ENCODE measurements around the gene MED25. TPM values are rescaled to one million over a fixed set of nuclear protein-coding genes. Genes with fewer than 3 reads are reported as not detected.

Gene MED25
- total and polyA plus RNA-seq, 5 donors from 2014 or later: 12.7 to 67.9 (median 21.6) TPM

DNA sequence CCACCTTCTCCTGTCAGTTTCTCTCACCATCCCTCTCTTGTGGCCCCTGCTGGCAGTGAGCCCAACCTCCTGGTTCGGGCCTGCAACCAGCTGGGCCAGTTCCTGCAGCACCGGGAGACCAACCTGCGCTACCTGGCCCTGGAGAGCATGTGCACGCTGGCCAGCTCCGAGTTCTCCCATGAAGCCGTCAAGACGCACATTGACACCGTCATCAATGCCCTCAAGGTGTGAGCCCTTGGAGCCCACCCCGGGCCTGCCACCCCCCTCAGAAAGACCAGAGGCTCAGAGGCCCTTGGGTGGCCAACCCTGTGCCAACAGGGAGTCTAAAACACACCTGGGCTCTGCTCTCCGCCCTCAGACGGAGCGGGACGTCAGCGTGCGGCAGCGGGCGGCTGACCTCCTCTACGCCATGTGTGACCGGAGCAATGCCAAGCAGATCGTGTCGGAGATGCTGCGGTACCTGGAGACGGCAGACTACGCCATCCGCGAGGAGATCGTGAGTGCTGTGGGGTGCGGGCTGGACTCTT lies 18.8 kb upstream of the MED25 start:
- H3K9me3 ChIP-seq (ENCODE audit: control insufficient read depth in 2 of 2, low read length in 2 of 2): no peaks in the 10 kb centered on the region
- no peaks in the 10 kb centered on the region for H3K27me3 ChIP-seq (ENCODE audit: control insufficient read depth, insufficient read depth, low read length)
- H3K36me3 ChIP-seq (ENCODE audit: control insufficient read depth, insufficient read depth, low read length): peaks cover 65% of the 10 kb centered on the region
- no peak overlapping the region for H3K4me3 ChIP-seq (ENCODE audit: low read depth, low read length)
- Mint-ChIP-seq H3K36me3 (peaks cover 18% of the 10 kb centered on the region), H3K4me1 (no peaks in the 10 kb centered on the region), H3K27me3 (no peaks in the 10 kb centered on the region), H3K27ac (peak overlapping the region in 1 of 3 donors; percentile 52), H3K4me3 (peak overlapping the region in 1 of 4 donors; percentile 63), H3K9me3 (no peaks in the 10 kb centered on the region)
- H3K27ac ChIP-seq (ENCODE audit: insufficient read depth, low read length, poor library complexity, severe bottlenecking): no peak overlapping the region
- DNase-seq (no peak), ATAC-seq (ENCODE audit: low read depth in 2 of 2) (no peak)
- no peaks in the 10 kb centered on the region for H3K4me1 ChIP-seq (ENCODE audit: control insufficient read depth, insufficient read depth, low read length, poor library complexity, severe bottlenecking)

DNA sequence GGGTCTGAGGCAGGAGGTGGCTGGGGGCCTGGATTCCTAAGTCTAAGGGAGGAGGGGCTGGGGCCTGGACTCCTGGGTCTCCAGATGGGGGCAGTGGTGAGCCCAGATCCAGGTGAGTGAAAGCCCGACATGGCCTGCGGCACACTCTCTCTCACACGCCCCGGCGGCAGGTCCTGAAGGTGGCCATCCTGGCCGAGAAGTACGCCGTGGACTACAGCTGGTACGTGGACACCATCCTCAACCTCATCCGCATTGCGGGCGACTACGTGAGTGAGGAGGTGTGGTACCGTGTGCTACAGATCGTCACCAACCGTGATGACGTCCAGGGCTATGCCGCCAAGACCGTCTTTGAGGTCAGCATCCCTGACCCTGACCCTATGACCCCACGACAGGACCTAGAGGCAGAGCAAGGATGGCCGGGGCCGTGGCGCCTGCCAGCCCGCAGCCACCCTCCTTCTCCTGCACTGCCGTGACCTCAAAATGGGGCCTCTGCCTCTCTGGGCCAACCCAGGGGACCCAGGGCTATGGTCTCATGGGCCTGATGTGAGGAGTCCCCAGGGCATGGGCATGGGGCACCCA lies 18.2 kb upstream of the MED25 start:
- DNase-seq: no peak
- Histone ChIP-seq H3K36me3 (ENCODE audit: control insufficient read depth, insufficient read depth, low read length) (peaks cover 62% of the 10 kb centered on the region), H3K9me3 (ENCODE audit: control insufficient read depth in 2 of 2, low read length in 2 of 2) (no peaks in the 10 kb centered on the region), H3K27me3 (ENCODE audit: control insufficient read depth, insufficient read depth, low read length) (no peaks in the 10 kb centered on the region), H3K27ac (ENCODE audit: insufficient read depth, low read length, poor library complexity, severe bottlenecking) (no peak overlapping the region), H3K4me3 (ENCODE audit: low read depth, low read length) (no peak overlapping the region), H3K4me1 (ENCODE audit: control insufficient read depth, insufficient read depth, low read length, poor library complexity, severe bottlenecking) (no peaks in the 10 kb centered on the region)
- Mint-ChIP-seq H3K4me3 (no peak overlapping the region), H3K9me3 (no peaks in the 10 kb centered on the region), H3K27ac (no peak overlapping the region), H3K4me1 (no peaks in the 10 kb centered on the region), H3K36me3 (peaks cover 16% of the 10 kb centered on the region), H3K27me3 (no peaks in the 10 kb centered on the region)
- no peak for ATAC-seq (ENCODE audit: low read depth in 2 of 2)

GRCh38 chr19:49800771-49801170 lies 17.3 kb upstream of the MED25 start:
- DNase-seq: no peak
- no peaks in the 10 kb centered on the region for H3K4me1 ChIP-seq (ENCODE audit: control insufficient read depth, insufficient read depth, low read length, poor library complexity, severe bottlenecking)
- ATAC-seq (ENCODE audit: low read depth in 2 of 2): no peak
- Mint-ChIP-seq H3K4me1 (no peaks in the 10 kb centered on the region), H3K36me3 (peaks cover 14% of the 10 kb centered on the region), H3K27ac (no peak overlapping the region), H3K27me3 (no peaks in the 10 kb centered on the region), H3K9me3 (no peaks in the 10 kb centered on the region), H3K4me3 (no peak overlapping the region)
- H3K9me3 ChIP-seq (ENCODE audit: control insufficient read depth in 2 of 2, low read length in 2 of 2): no peaks in the 10 kb centered on the region
- no peak overlapping the region for H3K4me3 ChIP-seq (ENCODE audit: low read depth, low read length)
- peaks cover 53% of the 10 kb centered on the region for H3K36me3 ChIP-seq (ENCODE audit: control insufficient read depth, insufficient read depth, low read length)
- no peak overlapping the region for H3K27ac ChIP-seq (ENCODE audit: insufficient read depth, low read length, poor library complexity, severe bottlenecking)
- H3K27me3 ChIP-seq (ENCODE audit: control insufficient read depth, insufficient read depth, low read length): no peaks in the 10 kb centered on the region

GRCh38 chr19:49801401-49801888 lies 16.6 kb upstream of the MED25 start:
- Mint-ChIP-seq H3K27ac (no peak overlapping the region), H3K36me3 (peaks cover 17% of the 10 kb centered on the region), H3K4me1 (peaks cover 0 to 2% (median 1%) of the 10 kb centered on the region in 4 donors), H3K9me3 (no peaks in the 10 kb centered on the region), H3K27me3 (no peaks in the 10 kb centered on the region), H3K4me3 (no peak overlapping the region)
- ATAC-seq (ENCODE audit: low read depth in 2 of 2): no peak
- no peak overlapping the region for H3K27ac ChIP-seq (ENCODE audit: insufficient read depth, low read length, poor library complexity, severe bottlenecking)
- H3K27me3 ChIP-seq (ENCODE audit: control insufficient read depth, insufficient read depth, low read length): no peaks in the 10 kb centered on the region
- DNase-seq: no peak
- H3K4me1 ChIP-seq (ENCODE audit: control insufficient read depth, insufficient read depth, low read length, poor library complexity, severe bottlenecking): no peaks in the 10 kb centered on the region
- peaks cover 46% of the 10 kb centered on the region for H3K36me3 ChIP-seq (ENCODE audit: control insufficient read depth, insufficient read depth, low read length)
- no peak overlapping the region for H3K4me3 ChIP-seq (ENCODE audit: low read depth, low read length)
- no peaks in the 10 kb centered on the region for H3K9me3 ChIP-seq (ENCODE audit: control insufficient read depth in 2 of 2, low read length in 2 of 2)

DNA sequence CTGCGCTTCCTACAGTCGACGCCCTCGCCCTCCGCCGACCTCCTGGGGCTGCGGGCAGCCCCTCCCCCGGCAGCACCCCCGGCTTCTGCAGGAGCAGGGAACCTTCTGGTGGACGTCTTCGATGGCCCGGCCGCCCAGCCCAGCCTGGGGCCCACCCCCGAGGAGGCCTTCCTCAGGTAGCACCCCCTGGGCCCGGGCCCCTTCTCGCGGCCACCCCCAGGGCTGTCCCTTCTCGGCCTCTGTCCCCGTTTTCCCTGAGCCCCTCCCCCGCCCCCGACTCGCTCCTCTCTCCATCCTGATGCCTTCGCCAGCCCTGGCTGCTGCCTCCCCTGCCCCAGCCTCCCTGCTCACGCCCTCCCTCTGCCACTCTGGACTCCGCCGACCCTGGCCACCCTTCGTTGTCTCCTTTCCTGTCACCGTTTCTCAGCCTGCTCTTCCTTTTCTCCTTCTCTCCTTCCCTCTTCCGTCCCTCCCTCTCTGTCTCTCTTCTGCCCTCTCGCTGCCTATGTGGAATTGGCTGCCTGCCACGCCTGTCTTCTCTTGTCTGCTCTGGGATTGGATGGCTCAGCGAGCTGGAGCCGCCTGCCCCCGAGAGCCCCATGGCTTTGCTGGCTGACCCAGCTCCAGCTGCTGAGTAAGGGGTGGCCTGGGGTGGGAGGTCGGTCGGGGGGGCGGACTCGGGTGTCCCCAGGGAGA lies 16.0 kb upstream of the MED25 start:
- Mint-ChIP-seq H3K4me3 (no peak overlapping the region), H3K27me3 (no peaks in the 10 kb centered on the region), H3K4me1 (peaks cover 0 to 2% (median 1%) of the 10 kb centered on the region in 4 donors), H3K27ac (no peak overlapping the region), H3K9me3 (no peaks in the 10 kb centered on the region), H3K36me3 (peaks cover 11% of the 10 kb centered on the region)
- H3K4me3 ChIP-seq (ENCODE audit: low read depth, low read length): no peak overlapping the region
- no peak for DNase-seq
- H3K4me1 ChIP-seq (ENCODE audit: control insufficient read depth, insufficient read depth, low read length, poor library complexity, severe bottlenecking): no peaks in the 10 kb centered on the region
- no peak overlapping the region for H3K27ac ChIP-seq (ENCODE audit: insufficient read depth, low read length, poor library complexity, severe bottlenecking)
- H3K9me3 ChIP-seq (ENCODE audit: control insufficient read depth in 2 of 2, low read length in 2 of 2): no peaks in the 10 kb centered on the region
- peaks cover 39% of the 10 kb centered on the region for H3K36me3 ChIP-seq (ENCODE audit: control insufficient read depth, insufficient read depth, low read length)
- ATAC-seq (ENCODE audit: low read depth in 2 of 2): no peak
- no peaks in the 10 kb centered on the region for H3K27me3 ChIP-seq (ENCODE audit: control insufficient read depth, insufficient read depth, low read length)

DNA sequence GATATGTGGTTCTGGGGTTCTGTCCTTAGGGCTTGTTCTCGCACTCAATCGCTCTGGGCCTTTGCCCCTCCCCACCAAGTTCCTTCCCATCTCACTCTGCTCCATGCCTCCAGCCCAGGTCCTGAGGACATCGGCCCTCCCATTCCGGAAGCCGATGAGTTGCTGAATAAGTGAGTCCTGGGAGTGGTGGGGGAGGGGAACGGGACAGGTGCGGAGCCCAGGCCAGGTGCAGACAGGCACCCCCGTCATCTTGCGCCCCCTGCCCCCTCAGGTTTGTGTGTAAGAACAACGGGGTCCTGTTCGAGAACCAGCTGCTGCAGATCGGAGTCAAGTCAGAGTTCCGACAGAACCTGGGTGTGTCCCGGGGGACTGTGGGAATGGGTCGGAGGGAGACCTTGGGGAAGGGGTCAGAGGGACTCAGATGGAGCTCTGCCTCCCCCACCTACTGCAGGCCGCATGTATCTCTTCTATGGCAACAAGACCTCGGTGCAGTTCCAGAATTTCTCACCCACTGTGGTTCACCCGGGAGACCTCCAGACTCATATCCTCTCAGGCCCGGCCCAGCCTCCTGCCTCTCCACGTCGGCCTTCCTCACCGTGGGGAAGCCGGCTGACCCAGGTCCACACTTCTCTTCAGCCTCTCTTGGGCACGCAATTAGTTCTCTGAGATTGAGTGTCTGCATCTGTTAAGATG lies 15.1 kb upstream of the MED25 start:
- H3K9me3 ChIP-seq (ENCODE audit: control insufficient read depth in 2 of 2, low read length in 2 of 2): no peaks in the 10 kb centered on the region
- Mint-ChIP-seq H3K27me3 (no peaks in the 10 kb centered on the region), H3K9me3 (no peaks in the 10 kb centered on the region), H3K4me3 (no peak overlapping the region), H3K36me3 (peaks cover 11% of the 10 kb centered on the region), H3K27ac (no peak overlapping the region), H3K4me1 (peaks cover 0 to 5% (median 1%) of the 10 kb centered on the region in 4 donors)
- H3K4me3 ChIP-seq (ENCODE audit: low read depth, low read length): no peak overlapping the region
- H3K36me3 ChIP-seq (ENCODE audit: control insufficient read depth, insufficient read depth, low read length): peaks cover 34% of the 10 kb centered on the region
- DNase-seq (no peak), ATAC-seq (ENCODE audit: low read depth in 2 of 2) (no peak)
- H3K4me1 ChIP-seq (ENCODE audit: control insufficient read depth, insufficient read depth, low read length, poor library complexity, severe bottlenecking): no peaks in the 10 kb centered on the region
- no peak overlapping the region for H3K27ac ChIP-seq (ENCODE audit: insufficient read depth, low read length, poor library complexity, severe bottlenecking)
- H3K27me3 ChIP-seq (ENCODE audit: control insufficient read depth, insufficient read depth, low read length): no peaks in the 10 kb centered on the region

GRCh38 chr19:49803529-49803856 lies 14.6 kb upstream of the MED25 start:
- Mint-ChIP-seq H3K27ac (no peak overlapping the region), H3K27me3 (no peaks in the 10 kb centered on the region), H3K4me3 (no peak overlapping the region), H3K36me3 (peaks cover 11% of the 10 kb centered on the region), H3K4me1 (peaks cover 0 to 9% (median 1%) of the 10 kb centered on the region in 4 donors), H3K9me3 (no peaks in the 10 kb centered on the region)
- H3K27me3 ChIP-seq (ENCODE audit: control insufficient read depth, insufficient read depth, low read length): no peaks in the 10 kb centered on the region
- no peak overlapping the region for H3K27ac ChIP-seq (ENCODE audit: insufficient read depth, low read length, poor library complexity, severe bottlenecking)
- ATAC-seq (ENCODE audit: low read depth in 2 of 2): no peak
- peaks cover 31% of the 10 kb centered on the region for H3K36me3 ChIP-seq (ENCODE audit: control insufficient read depth, insufficient read depth, low read length)
- no peak overlapping the region for H3K4me3 ChIP-seq (ENCODE audit: low read depth, low read length)
- no peaks in the 10 kb centered on the region for H3K4me1 ChIP-seq (ENCODE audit: control insufficient read depth, insufficient read depth, low read length, poor library complexity, severe bottlenecking)
- no peaks in the 10 kb centered on the region for H3K9me3 ChIP-seq (ENCODE audit: control insufficient read depth in 2 of 2, low read length in 2 of 2)
- no peak for DNase-seq

All from CD4-positive, CD25-positive, alpha-beta regulatory T cell (primary cell).